Caco-2 (cell line): ENCODE results near the gene KCNK16. TPM values are rescaled to one million over a fixed set of nuclear protein-coding genes. Genes with fewer than 3 reads are reported as not detected.

Experiments used
- BruUV-seq: library from RNA; stranded (reverse); fragments of 400-500 nt; replicated peaks from 2 replicates; lab custom pipeline; 2021; lab: Mats Ljungman, UMichigan
- CTCF ChIA-PET: fragments of 300-600 bp; sonication (Branson Sonifier 250); formaldehyde crosslinking; loops from one replicate; lab custom pipeline; 2022; ENCODE audit warnings: antibody characterized with exemption; lab: Charles Lee
- POLR2A ChIA-PET: fragments of 300-600 bp; sonication (Branson Sonifier 250); formaldehyde crosslinking; loops from one replicate; lab custom pipeline; 2022; ENCODE audit warnings: antibody characterized with exemption; lab: Charles Lee
- DNase-seq, 2 experiments: peaks; one replicate each; pipeline versions ENCODE4 v3.0.0 to v3.0.0-alpha.2; 2020 to 2022
- H3K27me3 ChIP-seq: replicated peaks from 2 replicates; pipeline ENCODE4 v1.6.0; 2011; ENCODE audit warnings: low read length; ENCODE audit not compliant: control insufficient read depth, insufficient read depth
- H3K36me3 ChIP-seq: 2 replicates; pipeline ENCODE4 v1.5.1; 2011; ENCODE audit warnings: low read length; ENCODE audit not compliant: control insufficient read depth, insufficient read depth
- H3K4me1 ChIP-seq: fragments of 250-450 bp; sonication (Bioruptor Pico); 2 replicates; pipeline ENCODE4 v1.5.1; 2020; ENCODE audit warnings: mild to moderate bottlenecking
- H3K4me3 ChIP-seq: 2 replicates; pipeline ENCODE4 v1.5.1; 2011; ENCODE audit warnings: low read depth, mild to moderate bottlenecking, control low read depth, low read length
- H3K9me3 ChIP-seq: fragments of 250-450 bp; sonication (Bioruptor Pico); 2 replicates; pipeline ENCODE4 v1.5.1; 2020; ENCODE audit warnings: mild to moderate bottlenecking, moderate library complexity
- H3K27ac Mint-ChIP-seq: one replicate; pipeline ENCODE4 v1.8.0; 2022; ENCODE audit warnings: mixed read lengths; ENCODE audit not compliant: unreplicated experiment
- H3K27me3 Mint-ChIP-seq: one replicate; pipeline ENCODE4 v1.8.0; 2022; ENCODE audit warnings: mixed read lengths; ENCODE audit not compliant: insufficient read depth, unreplicated experiment
- H3K36me3 Mint-ChIP-seq: one replicate; pipeline ENCODE4 v1.8.0; 2022; ENCODE audit warnings: mild to moderate bottlenecking, mixed read lengths; ENCODE audit not compliant: insufficient read depth, unreplicated experiment
- H3K4me1 Mint-ChIP-seq: one replicate; pipeline ENCODE4 v1.8.0; 2022; ENCODE audit warnings: low read depth, mixed read lengths; ENCODE audit not compliant: unreplicated experiment
- H3K4me3 Mint-ChIP-seq: one replicate; pipeline ENCODE4 v1.8.0; 2022; ENCODE audit warnings: mild to moderate bottlenecking, moderate library complexity, mixed read lengths; ENCODE audit not compliant: unreplicated experiment
- H3K9me3 Mint-ChIP-seq: one replicate; pipeline ENCODE4 v1.8.0; 2022; ENCODE audit warnings: mixed read lengths; ENCODE audit not compliant: unreplicated experiment
- CTCF ChIP-seq, 2 experiments: fragments of 200-600 bp in 1 of 2; IDR thresholded peaks; 1 replicate in 1 of 2; 2 replicates in 1 of 2; pipeline versions ENCODE4 v1.5.1 to v1.8.0; 2011 to 2022; ENCODE audit warnings: antibody characterized with exemption in 1 of 2, control low read depth in 1 of 2, inconsistent platforms in 1 of 2, low read depth in 1 of 2, low read length in 1 of 2, mild to moderate bottlenecking in 1 of 2, moderate library complexity in 1 of 2; ENCODE audit not compliant: insufficient read depth in 1 of 2, severe bottlenecking in 1 of 2, unreplicated experiment in 1 of 2
- intact Hi-C: fragments of 100-400 bp; cut with micrococcal nuclease; formaldehyde crosslinking; loops from one replicate; pipeline ENCODE4 v1.10.0; 2022; ENCODE audit not compliant: unreplicated experiment
- total RNA-seq: library from RNA; stranded (reverse); gene quantifications from 2 replicates; pipeline ENCODE4 v1.2.3, GENCODE V29; 2022

Gene KCNK16
- total RNA-seq, 1 experiment from 2014 or later: not detected

GRCh38 chr6:39350723-39351505, 28.4 kb upstream of the KCNK16 start:
- BruUV-seq: no TSS peak
- no peaks in the 10 kb centered on the region for H3K9me3 Mint-ChIP-seq
- TF ChIP-seq CTCF (IDR thresholded peaks at IDR 0.05; ENCODE audit: insufficient read depth in 1 of 2, low read depth in 1 of 2, low read length in 1 of 2, severe bottlenecking in 1 of 2, unreplicated experiment in 1 of 2): no peak
- intact Hi-C loops: no loop called here
- no peaks in the 10 kb centered on the region for H3K36me3 Mint-ChIP-seq
- no peak overlapping the region for H3K4me3 Mint-ChIP-seq
- Histone ChIP-seq H3K9me3 (no peaks in the 10 kb centered on the region), H3K36me3 (no peaks in the 10 kb centered on the region), H3K4me3 (no peak overlapping the region), H3K4me1 (no peaks in the 10 kb centered on the region), H3K27me3 (no peaks in the 10 kb centered on the region; the same call in 1 of the 2 replicates)
- H3K27ac Mint-ChIP-seq: no peak overlapping the region
- no peak for DNase-seq
- no peaks in the 10 kb centered on the region for H3K4me1 Mint-ChIP-seq
- H3K27me3 Mint-ChIP-seq: peaks cover 5% of the 10 kb centered on the region
- POLR2A ChIA-PET: no interaction called here
- CTCF ChIA-PET: no interaction called here

- BruUV-seq: no TSS peak
- Histone ChIP-seq H3K4me1 (no peaks in the 10 kb centered on the region), H3K4me3 (no peak overlapping the region), H3K9me3 (no peaks in the 10 kb centered on the region), H3K27me3 (no peaks in the 10 kb centered on the region; the same call in 1 of the 2 replicates), H3K36me3 (no peaks in the 10 kb centered on the region)
- Mint-ChIP-seq H3K4me3 (no peak overlapping the region), H3K27ac (no peak overlapping the region), H3K36me3 (no peaks in the 10 kb centered on the region), H3K27me3 (peaks cover 7% of the 10 kb centered on the region), H3K9me3 (no peaks in the 10 kb centered on the region), H3K4me1 (no peaks in the 10 kb centered on the region)
- TF ChIP-seq CTCF (IDR thresholded peaks at IDR 0.05; ENCODE audit: insufficient read depth in 1 of 2, low read depth in 1 of 2, low read length in 1 of 2, severe bottlenecking in 1 of 2, unreplicated experiment in 1 of 2): no peak
- no peak for DNase-seq
- ChIA-PET POLR2A (no interaction called here), CTCF (no interaction called here)
- intact Hi-C loops: loop anchor here (5.0 kb wide), 1 partner anchor 959 kb away; no protein-coding TSS in a partner anchor
Observed at GRCh38 chr6:39348740-39349139, 26.2 kb upstream of the KCNK16 start.

- CTCF ChIA-PET: no interaction called here
- TF ChIP-seq CTCF (IDR thresholded peaks at IDR 0.05; ENCODE audit: insufficient read depth in 1 of 2, low read depth in 1 of 2, low read length in 1 of 2, severe bottlenecking in 1 of 2, unreplicated experiment in 1 of 2): peak; percentile 77 to 79
- no peak overlapping the region for H3K4me3 ChIP-seq
- Mint-ChIP-seq H3K4me3 (no peak overlapping the region), H3K27ac (no peak overlapping the region), H3K27me3 (peaks cover 7% of the 10 kb centered on the region), H3K4me1 (no peaks in the 10 kb centered on the region), H3K9me3 (no peaks in the 10 kb centered on the region), H3K36me3 (no peaks in the 10 kb centered on the region)
- DNase-seq: peak; percentile 56 to 66
- intact Hi-C loops: loop anchor here (5.0 kb wide), 1 partner anchor 959 kb away; no protein-coding TSS in a partner anchor
- BruUV-seq: no TSS peak
- no peaks in the 10 kb centered on the region for H3K4me1 ChIP-seq
- no peaks in the 10 kb centered on the region; the same call in 1 of the 2 replicates for H3K27me3 ChIP-seq
- POLR2A ChIA-PET: no interaction called here
- no peaks in the 10 kb centered on the region for H3K36me3 ChIP-seq
- no peaks in the 10 kb centered on the region for H3K9me3 ChIP-seq
Observed at GRCh38 chr6:39347906-39348585, 25.5 kb upstream of the KCNK16 start.
